ENCODE results near the gene MNT.

MNT gene

GRCh38 chr17:2380226-2380922, 20.5 kb downstream of the MNT start:
- no peak for DNase-seq

DNA sequence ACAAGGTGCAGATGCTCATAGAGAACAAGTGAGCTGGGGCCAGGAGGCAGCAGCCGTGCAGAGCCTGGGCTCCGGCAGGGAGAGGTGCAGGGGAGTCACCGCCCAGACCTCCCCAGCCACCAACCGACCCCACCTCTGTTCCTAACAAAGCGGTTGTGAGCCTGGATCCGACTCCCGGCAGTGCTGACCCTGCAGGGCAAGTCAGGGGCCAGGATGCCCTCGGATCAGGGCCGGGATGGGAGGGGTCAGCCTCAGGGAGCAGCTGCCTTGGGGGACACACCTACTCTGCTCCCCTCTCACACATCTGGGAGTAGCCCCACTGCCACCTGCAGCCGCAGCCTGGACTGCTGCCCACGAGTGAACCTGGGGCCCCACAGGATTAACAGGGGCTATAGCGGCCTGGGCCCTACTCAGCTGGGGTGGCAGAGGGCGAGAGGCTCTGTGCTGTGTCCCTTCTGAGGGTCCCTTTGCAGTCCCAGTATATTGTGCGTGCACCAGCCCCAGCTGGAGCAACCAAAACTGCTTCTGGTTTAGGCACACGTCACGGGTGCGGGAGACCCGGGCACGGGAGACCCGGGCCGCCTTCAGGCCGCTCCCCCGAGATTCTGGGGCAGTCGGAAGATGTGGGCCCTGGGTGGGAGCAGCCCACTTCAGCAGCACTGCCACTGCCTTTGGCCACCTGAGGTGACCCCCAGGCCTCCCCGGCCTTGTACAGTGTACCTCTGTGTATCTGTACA, 21.2 kb downstream of the MNT start:
- no peak for DNase-seq

DNA sequence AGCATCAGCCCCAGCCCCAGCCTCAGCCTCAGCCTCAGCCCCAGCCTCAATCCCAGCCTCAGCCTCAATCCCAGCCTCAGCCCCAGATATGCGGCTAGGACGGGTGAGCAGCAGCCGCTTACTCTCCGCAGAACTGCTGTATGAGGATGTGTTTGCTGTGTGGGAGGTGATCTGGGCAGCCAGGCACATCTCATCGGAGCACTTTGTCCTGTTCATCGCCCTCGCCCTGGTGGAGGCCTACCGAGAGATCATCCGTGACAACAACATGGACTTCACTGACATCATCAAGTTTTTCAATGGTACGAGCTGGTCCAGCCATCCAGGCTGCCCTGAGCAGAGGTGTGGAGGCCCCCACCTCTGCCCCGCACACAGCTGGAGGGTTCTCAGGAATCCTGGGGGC, 22.0 kb downstream of the MNT start:
- DNase-seq, result no peak

DNA sequence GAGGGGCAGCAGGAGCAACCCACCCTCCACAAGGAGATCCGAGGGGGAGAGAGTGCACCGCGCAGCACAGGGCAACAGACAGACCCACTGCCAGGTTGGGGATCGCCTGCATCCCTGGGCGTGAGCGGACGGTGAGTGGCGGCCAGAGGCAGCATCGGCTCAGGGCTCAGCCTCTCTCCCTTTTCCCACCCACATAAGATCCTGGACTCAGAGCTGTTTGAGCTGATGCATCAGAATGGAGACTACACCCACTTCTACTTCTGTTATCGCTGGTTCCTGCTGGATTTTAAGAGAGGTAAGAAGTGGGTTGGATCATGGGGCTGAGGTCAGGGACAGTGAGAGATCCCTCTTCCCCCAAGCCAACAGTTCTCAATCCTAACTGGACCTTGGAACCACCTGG, 23.2 kb downstream of the MNT start:
- no peak for DNase-seq

DNA sequence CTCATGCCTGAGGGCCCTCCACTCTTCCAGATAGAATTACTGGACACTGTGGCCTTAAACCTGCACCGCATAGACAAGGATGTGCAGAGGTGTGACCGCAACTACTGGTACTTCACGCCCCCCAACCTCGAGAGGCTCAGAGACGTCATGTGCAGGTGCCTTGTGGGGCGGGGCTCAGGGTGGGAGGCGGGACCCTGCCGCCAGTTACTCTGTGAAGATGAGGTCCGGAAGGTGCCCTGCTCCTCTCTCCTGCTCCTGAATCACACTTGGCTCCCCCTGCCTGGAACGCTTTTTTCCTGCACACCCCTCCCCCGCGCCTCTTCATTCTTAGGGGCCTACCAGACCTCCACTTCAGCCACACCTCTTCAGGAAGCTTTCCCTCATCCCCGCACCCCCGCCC, 24.8 kb downstream of the MNT start:
- no peak for DNase-seq

GRCh38 chr17:2375406-2375805, 25.5 kb downstream of the MNT start:
- DNase-seq, result no peak

- DNase-seq, result no peak
These were observed 26.1 kb downstream of the MNT start for GRCh38 chr17:2374549-2375285.

- no peak for DNase-seq
These were observed 27.7 kb downstream of the MNT start for GRCh38 chr17:2373179-2373578.

DNA sequence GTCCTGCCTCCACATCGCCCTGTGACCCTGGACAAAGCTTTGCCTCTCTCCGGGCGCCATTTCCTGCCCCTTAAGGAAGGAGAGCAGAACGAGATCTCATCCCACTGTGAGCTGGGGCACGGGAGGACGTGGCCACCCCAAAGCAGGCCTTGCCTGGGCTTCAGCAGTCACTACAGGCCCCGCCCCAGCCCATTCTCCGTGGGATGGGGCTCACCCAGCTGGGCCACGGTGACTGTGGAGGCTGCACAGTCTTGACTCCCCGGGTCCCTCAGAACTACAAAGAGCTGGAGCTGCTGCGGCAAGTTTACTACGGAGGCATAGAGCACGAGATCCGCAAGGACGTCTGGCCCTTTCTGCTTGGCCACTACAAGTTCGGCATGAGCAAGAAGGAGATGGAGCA, 28.2 kb downstream of the MNT start:
- DNase-seq, result no peak

GRCh38 chr17:2372180-2372579, 28.7 kb downstream of the MNT start:
- DNase-seq, result no peak

GRCh38 chr17:2371183-2372130, 29.4 kb downstream of the MNT start:
- DNase-seq, result no peak

DNA sequence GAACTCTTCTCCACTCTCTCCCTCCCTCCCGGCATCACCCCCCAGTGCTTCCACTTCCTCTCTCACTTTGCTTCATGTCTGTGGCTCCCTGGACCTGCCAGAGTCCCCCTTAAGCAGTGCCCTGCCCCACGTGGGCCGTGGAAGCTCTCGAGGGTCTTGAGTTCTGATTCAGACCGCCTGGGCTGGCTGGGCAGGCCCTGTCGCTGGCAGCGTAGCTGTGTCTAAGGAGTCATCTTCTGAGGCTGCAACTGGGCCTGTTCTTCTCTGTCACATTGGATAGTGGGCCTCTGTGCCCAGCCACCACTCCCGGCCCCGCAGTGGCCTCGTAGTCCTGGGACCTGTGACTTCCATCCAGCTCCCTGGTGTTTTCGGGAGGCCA, 30.7 kb downstream of the MNT start:
- DNase-seq, result no peak

- no peak for DNase-seq
These were observed 31.2 kb downstream of the MNT start for GRCh38 chr17:2369551-2370210.

DNA sequence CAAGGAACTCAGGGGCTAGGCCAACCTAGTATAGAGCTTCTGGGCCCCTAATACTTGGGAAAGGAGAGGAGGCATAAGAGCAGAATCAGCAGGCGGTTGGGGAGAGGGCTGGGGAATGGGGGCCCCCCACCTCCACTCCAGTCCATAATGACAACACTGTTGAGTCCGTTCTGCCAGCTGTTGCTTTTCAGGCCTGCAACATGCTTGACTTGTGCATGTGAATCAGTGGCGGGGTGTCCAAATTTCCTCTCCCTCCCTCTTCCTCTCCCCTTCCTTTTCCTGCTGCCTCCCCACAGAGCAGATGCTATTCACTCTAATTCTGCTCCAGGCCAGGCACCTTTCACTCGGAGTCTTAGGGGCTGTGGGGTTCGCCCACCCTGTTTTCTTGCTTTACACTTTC, 31.8 kb downstream of the MNT start:
- no peak for DNase-seq

GRCh38 chr17:2368359-2368758, 32.5 kb downstream of the MNT start:
- no peak for DNase-seq

DNA sequence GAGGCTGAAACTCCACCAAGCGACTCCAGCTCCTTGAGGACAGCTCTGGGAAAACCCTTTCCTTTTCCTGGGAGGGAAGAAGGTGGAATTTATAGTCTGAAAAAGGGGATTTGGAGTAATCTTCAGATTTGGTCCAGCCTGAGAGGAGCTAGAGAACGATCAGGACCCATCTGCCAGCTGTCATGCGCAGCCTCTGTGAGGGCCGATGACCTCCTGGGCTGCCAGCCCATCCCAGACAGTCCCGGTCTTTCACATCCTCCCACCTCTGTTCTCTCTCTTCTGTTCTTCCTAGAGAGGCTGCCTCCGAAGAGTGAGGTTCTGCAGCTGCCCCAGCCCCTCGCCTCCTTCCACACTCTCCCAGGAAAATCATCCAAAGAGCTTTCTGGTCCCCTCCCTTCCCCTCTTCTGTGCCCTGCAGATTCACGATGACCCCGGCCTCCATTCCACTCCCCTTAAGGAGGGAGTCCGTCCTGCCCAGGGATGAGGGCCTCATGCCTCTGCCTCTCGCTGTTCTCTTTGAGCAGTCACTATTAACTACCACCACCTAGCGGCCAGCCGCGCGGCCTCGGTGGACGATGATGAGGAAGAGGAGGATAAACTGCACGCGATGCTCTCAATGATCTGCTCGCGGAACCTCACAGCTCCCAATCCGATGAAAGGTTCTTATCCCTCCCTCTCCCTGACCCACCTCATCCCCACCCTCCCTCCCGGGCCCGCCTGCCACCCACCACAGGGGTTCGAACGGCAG, 33.9 kb downstream of the MNT start:
- no peak for DNase-seq

DNA sequence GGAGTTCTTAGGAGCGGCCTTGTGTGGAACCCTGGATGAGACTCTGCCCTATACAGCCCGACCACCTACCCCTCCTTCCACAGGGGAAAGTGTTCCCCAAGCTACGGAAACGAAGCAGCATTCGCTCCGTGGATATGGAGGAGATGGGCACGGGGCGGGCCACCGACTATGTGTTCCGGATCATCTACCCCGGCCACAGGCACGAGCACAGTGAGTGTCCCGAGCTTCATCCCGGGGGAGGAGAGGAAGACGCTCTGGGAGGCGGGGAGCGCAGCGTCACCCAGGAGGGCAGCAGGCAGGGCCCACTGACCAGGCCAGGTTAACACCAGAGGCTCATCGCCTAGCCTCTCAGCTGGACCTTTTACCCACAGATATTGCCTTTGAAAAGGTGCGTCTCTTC, 35.7 kb downstream of the MNT start:
- DNase-seq, result no peak

DNA sequence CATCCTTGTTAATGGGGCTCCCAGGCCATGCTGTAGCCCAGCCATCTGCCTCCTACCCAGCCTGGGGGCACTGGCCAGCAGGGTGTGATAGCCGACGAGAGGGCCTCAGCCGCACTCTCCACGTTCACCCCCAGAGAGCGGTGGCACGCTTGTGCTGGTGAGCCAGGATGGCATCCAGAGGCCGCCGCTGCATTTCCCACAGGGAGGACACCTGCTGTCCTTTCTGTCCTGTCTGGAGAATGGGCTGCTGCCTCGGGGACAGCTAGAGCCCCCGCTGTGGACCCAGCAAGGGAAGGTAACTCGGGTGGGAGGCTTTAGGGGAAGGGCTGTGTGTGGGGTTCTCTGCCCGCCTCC, 36.1 kb downstream of the MNT start:
- no peak for DNase-seq

- no peak for DNase-seq
These were observed 36.8 kb downstream of the MNT start for GRCh38 chr17:2363851-2364762.

GRCh38 chr17:2363318-2363717, 37.5 kb downstream of the MNT start:
- DNase-seq, result no peak

DNA sequence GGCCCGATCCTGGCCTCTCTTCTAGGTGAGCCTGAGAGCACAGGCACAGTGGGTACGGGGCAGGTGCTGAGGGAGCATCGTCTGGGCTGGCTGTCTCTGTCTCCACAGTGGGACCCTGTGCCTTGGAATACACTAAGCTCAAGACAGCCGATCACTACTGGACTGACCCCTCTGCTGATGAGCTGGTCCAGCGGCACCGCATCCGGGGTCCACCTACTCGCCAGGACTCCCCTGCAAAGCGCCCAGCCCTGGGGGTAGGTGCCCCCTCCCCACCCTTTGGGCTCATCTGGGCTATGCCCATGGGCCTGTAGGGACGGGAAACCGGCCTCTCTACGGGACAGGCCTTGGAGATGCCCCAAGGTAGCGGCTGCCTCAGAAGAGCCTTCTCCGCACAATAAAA, 38.0 kb downstream of the MNT start:
- no peak for DNase-seq
